NCI-H1436 treated with DMSO at 0.1 percent for 48 hours (cell line): ENCODE measurements around the gene GRID1.
"Not testable (repeated sequence)": the region's sequence is repeated elsewhere in the genome, so short reads cannot be mapped to it uniquely, and the experiment has no call there.

Experiments used
- DNase-seq: peaks from one replicate; lab custom pipeline; 2025; lab: John Stamatoyannopoulos, UW

The GRID1 gene

GRCh38 chr10:86036544-86036831 lies 330.1 kb downstream of the GRID1 start:
- no peak for DNase-seq

DNA sequence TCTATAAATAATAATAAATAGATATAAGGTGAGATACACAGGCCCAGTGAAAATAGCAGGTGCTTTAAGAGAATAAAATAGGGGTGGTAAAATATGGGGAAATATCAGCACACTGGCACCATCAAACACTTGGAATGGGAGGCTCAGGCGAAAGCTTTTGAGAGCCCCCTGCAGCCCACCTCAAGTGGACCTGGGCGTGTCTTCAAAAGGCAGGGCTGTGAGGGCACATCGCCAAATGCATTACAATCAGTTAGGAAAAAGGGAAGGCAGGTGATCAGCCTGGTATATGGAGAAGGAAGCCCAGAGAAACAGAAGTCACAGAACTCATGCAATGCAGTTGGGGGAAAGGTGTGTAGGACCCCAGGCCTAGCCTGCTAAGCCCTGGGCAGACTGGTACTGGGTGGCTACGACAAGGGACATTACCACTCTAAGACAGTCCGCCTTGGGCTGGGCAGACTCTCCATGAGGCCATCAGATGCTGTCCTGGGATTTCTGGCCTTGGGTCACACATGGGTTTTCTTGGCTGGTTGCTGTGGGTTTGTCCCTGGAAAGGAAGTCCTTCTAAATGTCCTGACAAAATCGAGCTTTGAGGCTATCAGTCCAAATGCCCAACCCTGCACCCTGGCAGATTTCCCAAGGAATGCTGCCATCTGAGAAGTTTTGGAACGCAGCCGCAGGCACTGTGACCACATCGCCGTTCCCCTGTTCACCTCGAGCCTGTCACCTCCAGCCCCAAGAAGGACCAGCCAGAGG lies 330.6 kb downstream of the GRID1 start:
- DNase-seq = no peak

DNA sequence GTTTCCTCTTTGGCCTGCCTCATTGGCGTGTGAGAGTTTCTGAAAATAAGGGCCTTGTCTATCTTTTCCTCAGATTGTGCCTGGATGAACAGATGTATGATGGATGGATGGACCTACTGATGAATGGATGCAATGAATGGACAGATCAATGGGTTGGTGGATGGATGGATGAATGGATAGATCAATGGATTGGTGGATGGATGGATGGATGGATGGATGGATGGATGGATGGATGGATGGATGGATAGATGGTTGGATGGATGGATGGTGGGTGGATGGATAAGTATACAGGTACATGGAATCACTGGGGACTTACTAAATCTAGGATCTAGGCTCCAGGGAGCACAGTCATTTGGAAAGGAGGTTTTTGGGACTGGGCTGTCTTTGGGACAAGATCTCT lies 331.9 kb downstream of the GRID1 start:
- no peak for DNase-seq

- no peak for DNase-seq
Observed at GRCh38 chr10:86033581-86033980, 333.0 kb downstream of the GRID1 start.

DNA sequence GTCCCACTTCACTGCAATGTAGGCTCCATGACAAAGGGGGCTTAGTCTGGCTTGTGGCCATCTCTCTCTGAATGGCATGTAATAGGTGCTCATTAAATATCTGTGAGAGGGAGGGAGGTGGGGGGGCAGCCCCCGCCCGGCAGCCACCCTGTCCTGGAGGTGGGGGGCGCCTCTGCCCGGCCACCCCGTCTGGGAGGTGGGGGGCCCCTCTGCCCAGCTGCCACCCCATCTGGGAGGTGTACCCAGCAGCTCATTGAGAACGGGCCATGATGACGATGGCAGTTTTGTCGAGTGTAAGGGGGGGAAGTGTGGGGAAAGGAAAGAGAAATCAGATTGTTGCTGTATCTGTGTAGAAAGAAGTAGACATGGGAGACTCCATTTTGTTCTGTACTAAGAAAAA lies 334.5 kb downstream of the GRID1 start:
- DNase-seq = not testable (repeated sequence)

- DNase-seq = no peak
Observed at GRCh38 chr10:86030312-86030711, 336.3 kb downstream of the GRID1 start.

GRCh38 chr10:86027346-86027745 lies 339.2 kb downstream of the GRID1 start:
- DNase-seq = no peak

- no peak for DNase-seq
Observed at GRCh38 chr10:86025509-86025908, 341.1 kb downstream of the GRID1 start.

GRCh38 chr10:86024281-86025041 lies 342.1 kb downstream of the GRID1 start:
- no peak for DNase-seq

- no peak for DNase-seq
Observed at GRCh38 chr10:86023931-86024280, 342.7 kb downstream of the GRID1 start.

DNA sequence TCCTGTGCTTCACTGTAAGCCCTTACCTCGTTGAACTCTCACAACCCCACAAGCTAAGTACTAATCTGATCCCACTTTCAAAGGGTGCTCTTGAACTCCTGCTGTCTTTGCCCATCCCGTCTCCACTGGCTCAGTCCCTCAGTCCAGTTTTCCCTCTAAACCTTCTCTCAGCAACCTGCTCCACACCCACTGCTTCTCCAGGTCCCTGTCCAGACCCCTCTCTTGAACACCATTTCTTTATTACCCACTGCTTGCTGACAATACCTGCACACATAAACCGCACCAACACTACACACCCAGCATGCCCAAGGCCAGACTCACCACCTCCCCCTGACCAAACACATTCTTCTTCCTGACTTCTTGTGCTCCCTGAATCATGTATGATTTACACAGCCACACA lies 343.3 kb downstream of the GRID1 start:
- DNase-seq = no peak

DNA sequence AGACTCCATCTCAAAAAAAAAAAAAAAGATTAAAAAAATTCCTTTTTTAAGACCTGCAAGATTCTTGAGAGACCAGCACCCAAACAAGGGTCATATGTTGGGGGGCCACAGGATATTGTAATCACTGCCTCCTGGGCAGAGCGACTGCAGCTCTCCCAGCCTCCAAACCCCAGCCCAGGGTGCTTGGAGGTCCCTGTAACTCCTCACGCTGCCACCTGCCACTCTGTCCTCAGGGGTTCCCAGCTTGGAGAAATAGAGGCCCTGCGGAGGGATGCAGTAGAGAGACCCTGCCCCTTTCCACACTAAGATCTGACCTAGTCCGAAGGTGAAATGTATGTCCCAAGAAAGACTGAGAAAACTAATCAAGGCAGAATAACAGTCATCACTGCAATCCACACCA lies 343.7 kb downstream of the GRID1 start:
- no peak for DNase-seq

GRCh38 chr10:86020134-86020533 lies 346.5 kb downstream of the GRID1 start:
- no peak for DNase-seq

GRCh38 chr10:86019141-86019540 lies 347.5 kb downstream of the GRID1 start:
- DNase-seq = no peak

- DNase-seq = no peak
Observed at GRCh38 chr10:86018735-86019058, 347.9 kb downstream of the GRID1 start.

- DNase-seq = peak; percentile 31
Observed at GRCh38 chr10:86017841-86018734, 348.5 kb downstream of the GRID1 start.

DNA sequence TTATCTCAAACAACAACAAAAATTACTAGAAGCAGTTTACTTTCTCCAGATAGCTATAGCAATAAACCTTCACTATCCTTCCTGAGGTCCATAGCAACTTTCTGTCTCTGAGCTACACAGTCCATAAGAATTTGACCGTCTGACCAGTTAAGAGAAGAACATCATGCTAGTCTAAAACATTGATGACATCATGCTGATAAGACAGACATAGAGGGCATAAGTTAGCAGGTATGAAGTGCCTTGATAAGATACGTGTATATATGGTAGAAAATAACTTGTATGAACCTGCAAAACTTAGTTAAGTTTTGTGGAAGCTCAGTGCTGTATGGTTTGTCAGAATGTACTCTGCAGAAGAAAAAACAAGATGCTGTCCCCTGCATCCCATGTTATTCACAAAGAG lies 353.0 kb downstream of the GRID1 start:
- no peak for DNase-seq

DNA sequence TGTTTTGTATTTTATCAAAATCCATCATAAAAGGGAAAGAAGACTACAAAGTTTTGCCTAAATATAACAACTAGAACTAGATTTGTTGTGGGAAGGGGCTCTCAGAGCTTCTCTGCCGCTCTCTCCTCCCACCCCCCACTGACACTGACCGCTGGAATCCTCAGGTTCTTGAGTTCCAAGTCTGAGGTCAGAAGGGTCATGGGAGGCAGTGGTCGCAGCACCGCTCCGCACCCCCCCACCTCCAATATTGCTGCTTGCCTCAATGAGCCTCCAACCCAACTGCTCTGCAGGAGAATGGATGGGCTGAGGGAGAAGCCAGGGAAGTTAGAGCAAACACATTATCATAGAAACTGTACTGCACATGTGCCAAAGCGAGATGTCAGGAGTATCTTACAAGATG lies 359.4 kb downstream of the GRID1 start:
- no peak for DNase-seq

- DNase-seq = no peak
Observed at GRCh38 chr10:86004337-86004736, 362.3 kb downstream of the GRID1 start.

DNA sequence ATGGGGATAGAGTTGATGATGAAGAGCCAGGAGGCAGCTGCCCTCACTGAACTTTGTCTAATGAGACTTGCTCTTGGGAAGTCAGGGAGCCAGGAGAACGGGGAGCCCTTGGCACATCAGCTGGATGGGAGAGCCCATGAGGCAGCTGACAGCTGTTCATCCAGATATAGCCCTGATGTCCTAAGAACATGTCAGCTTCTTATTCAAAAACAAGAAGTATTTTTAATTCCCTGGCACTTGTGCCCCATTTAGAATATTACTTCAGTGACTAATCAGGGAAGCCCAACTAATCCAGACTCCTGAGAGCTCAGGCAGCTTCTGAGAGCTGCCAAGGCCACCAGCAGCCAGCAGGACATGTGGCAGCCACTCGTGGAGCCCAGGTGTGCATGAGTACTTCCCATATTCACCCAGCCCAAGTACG lies 363.4 kb downstream of the GRID1 start:
- DNase-seq = no peak

DNA sequence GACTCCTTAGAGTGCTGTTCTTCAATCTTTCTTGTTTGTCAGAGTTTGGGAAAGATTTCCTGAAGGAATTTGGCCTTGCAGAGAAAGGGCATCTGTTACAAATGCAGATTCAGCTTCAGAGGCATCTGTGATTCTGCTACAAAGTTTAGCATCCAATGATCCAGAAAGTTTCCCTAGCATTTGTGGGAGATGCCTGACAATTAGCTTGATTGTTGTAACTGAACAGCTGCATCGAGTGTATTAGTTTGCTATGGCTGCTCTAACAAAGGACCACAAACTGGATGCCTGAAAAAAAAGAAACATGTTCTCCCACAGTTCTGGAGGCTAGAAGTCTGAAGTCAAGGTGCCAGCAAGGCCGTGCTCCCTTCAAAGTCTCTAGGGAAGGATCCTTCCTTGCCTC lies 365.1 kb downstream of the GRID1 start:
- DNase-seq = no peak

DNA sequence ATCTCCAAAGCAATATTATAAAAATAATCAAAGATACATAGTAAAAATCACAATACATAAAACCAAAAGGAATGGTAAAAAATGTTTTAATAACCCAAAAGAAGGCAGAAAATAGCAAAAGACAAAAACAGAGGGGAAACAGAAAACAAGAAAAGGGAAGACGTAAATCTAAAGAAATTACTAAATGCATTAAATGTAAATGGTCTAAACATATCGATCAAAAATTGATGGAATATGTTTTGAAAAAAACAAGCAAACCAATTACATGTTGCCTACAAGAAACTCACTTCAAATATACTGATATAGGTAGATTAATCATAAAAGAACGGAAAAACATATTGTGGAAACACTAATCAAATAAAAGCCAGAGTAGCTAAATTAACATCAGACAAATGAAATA lies 369.1 kb downstream of the GRID1 start:
- DNase-seq = no peak

- DNase-seq = no peak
Observed at GRCh38 chr10:85995791-85996190, 370.8 kb downstream of the GRID1 start.
